Measurements from ENCODE around the gene INPP5D.

- TF ChIP-seq POLR2A (IDR thresholded peaks at IDR 0.05) (no peak), CTCF (IDR thresholded peaks at IDR 0.05) (no peak), POLR2AphosphoS5 (IDR thresholded peaks at IDR 0.05) (no peak)
Measured at GRCh38 chr2:233226511-233227031, 166.4 kb downstream of the INPP5D start.
